Activated naive CD4-positive, alpha-beta T cell treated with anti-CD3 and anti-CD28 coated beads, Interleukin-2, amount 10 ng/mL, durations not matched to agents 5 hours and 36 hours (primary cell): ENCODE measurements around the gene PTGER2. TPM values are rescaled to one million over a fixed set of nuclear protein-coding genes. Genes with fewer than 3 reads are reported as not detected.

Source experiments
- total RNA-seq, 2 experiments: library from RNA; stranded (reverse); gene quantifications; one replicate each; pipeline ENCODE4 v1.2.3, GENCODE V29; 2021

Gene PTGER2, protein sequence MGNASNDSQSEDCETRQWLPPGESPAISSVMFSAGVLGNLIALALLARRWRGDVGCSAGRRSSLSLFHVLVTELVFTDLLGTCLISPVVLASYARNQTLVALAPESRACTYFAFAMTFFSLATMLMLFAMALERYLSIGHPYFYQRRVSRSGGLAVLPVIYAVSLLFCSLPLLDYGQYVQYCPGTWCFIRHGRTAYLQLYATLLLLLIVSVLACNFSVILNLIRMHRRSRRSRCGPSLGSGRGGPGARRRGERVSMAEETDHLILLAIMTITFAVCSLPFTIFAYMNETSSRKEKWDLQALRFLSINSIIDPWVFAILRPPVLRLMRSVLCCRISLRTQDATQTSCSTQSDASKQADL
- 100 to 1,000 TPM; 158 TPM for total RNA-seq

DNA sequence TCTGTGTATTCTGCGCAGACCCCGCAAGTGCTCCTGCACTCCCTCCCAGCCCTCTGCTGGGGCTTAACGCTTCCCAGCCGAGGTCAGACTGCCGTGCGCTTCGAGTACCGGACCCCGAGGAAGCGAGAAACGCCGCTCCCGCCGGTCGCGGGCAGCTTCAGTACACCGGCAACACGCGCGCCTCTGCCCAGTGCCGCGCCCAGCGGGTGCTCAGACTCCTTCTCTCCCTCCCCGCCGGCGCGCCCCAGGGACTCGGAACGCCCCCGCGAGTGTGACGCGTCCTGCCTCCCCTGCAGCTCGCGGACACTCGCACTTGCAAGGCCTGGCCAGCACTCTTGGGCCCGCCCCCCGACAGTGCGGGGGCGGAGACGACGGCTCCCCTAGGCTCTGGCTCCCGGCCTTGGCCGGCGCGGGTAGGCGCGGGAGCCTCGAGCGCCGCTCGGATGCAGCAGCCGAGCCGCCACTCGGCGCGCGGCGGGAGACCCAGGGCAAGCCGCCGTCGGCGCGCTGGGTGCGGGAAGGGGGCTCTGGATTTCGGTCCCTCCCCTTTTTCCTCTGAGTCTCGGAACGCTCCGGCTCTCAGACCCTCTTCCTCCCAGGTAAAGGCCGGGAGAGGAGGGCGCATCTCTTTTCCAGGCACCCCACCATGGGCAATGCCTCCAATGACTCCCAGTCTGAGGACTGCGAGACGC lies at the start of gene PTGER2:
Gene PTGER2 (plus strand): TSS at position 410 of the 692 bp plus-strand sequence. CDS start 237 bp downstream, at position 647.

GRCh38 chr14:52267501-52268278 lies 46.4 kb upstream of the PTGER2 start, which contains the start of gene PTGDR:
Gene PTGDR (plus strand): TSS chr14:52267698. CDS start chr14:52267815, 117 bp downstream.

Other genes starting within 250 kb of the PTGER2 start
- gene NID2, start 245.3 kb upstream of the PTGER2 start, total RNA-seq, result 1 to 10 TPM in 1 of 2 experiments, under 1 TPM in 1; 0.82 to 1.0 TPM
- under 1 TPM; 0.36 to 0.60 TPM for gene PTGDR, start 46.6 kb upstream of the PTGER2 start, total RNA-seq
- 10 to 100 TPM; 10.1 to 11.9 TPM for gene TXNDC16, start 238.2 kb downstream of the PTGER2 start, total RNA-seq
- under 1 TPM; 0.45 to 0.67 TPM for gene GPR137C, start 238.5 kb downstream of the PTGER2 start, total RNA-seq